DOHH2 (cell line): ENCODE data around the gene FBXO7.

ENCODE experiments used
- H3F3A ChIP-seq: fragments of 200-600 bp; sonication (generic), shearing (Covaris generic); 2 replicates; pipeline ENCODE4 v1.6.0; 2016; ENCODE audit warnings: antibody characterized with exemption, mild to moderate bottlenecking; ENCODE audit not compliant: control insufficient read depth, insufficient read depth
- H3K27ac ChIP-seq: fragments of 200-600 bp; sonication (generic); 2 replicates; pipeline ENCODE4 v1.5.1; 2014; ENCODE audit warnings: low read depth, mild to moderate bottlenecking, low read length, moderate library complexity
- H3K27me3 ChIP-seq: fragments of 200-600 bp; sonication (generic); 2 replicates; pipeline ENCODE4 v1.6.1; 2014; ENCODE audit warnings: mild to moderate bottlenecking, low read length, mixed read lengths; ENCODE audit not compliant: control insufficient read depth
- H3K36me3 ChIP-seq: fragments of 200-600 bp; sonication (generic); 2 replicates; pipeline ENCODE4 v1.6.1; 2014; ENCODE audit warnings: mild to moderate bottlenecking, low read length, moderate library complexity, mixed read lengths; ENCODE audit not compliant: control insufficient read depth
- H3K4me1 ChIP-seq: fragments of 200-600 bp; sonication (generic); 2 replicates; pipeline ENCODE4 v1.6.1; 2014; ENCODE audit warnings: mild to moderate bottlenecking, low read length, mixed read lengths; ENCODE audit not compliant: control insufficient read depth
- H3K4me2 ChIP-seq: fragments of 200-600 bp; sonication (generic); 2 replicates; pipeline ENCODE4 v1.6.0; 2014; ENCODE audit warnings: mild to moderate bottlenecking, low read length, moderate library complexity
- H3K4me3 ChIP-seq: fragments of 200-600 bp; sonication (generic); 2 replicates; pipeline ENCODE4 v1.5.1; 2014; ENCODE audit warnings: mild to moderate bottlenecking, low read length, mixed read lengths
- H3K79me2 ChIP-seq: fragments of 200-600 bp; sonication (generic); 2 replicates; pipeline ENCODE4 v1.6.1; 2014; ENCODE audit warnings: mild to moderate bottlenecking, low read length, mixed read lengths; ENCODE audit not compliant: control insufficient read depth
- H3K9me2 ChIP-seq: fragments of 200-600 bp; sonication (generic); replicated peaks from 2 replicates; pipeline ENCODE4 v1.6.1; 2014; ENCODE audit warnings: mild to moderate bottlenecking, low read length, mixed read lengths; ENCODE audit not compliant: control insufficient read depth
- H3K9me3 ChIP-seq: fragments of 200-600 bp; sonication (generic); 2 replicates; pipeline ENCODE4 v1.6.1; 2014; ENCODE audit warnings: antibody characterized with exemption, low read length, mixed read lengths; ENCODE audit not compliant: control insufficient read depth, insufficient read depth
- H4K20me1 ChIP-seq: fragments of 200-600 bp; sonication (generic); 2 replicates; pipeline ENCODE4 v1.6.0; 2014; ENCODE audit warnings: low read depth, mild to moderate bottlenecking, antibody characterized with exemption, low read length, moderate library complexity; ENCODE audit not compliant: control insufficient read depth, insufficient read depth
- EZH2phosphoT487 ChIP-seq: fragments of 200-600 bp; sonication (generic); IDR thresholded peaks from 2 replicates; pipeline ENCODE4 v1.6.1; 2017; ENCODE audit warnings: borderline replicate concordance, mild to moderate bottlenecking, antibody characterized with exemption, low read length, moderate library complexity, mixed read lengths
- TF ChIP-seq, protein P1 (sequence below): fragments of 200-600 bp; sonication (generic); IDR thresholded peaks from one replicate; pipeline ENCODE4 v1.5.1; 2014; ENCODE audit warnings: antibody characterized with exemption, mild to moderate bottlenecking, low read depth, low read length; ENCODE audit not compliant: poor library complexity, severe bottlenecking

FBXO7 gene

DNA sequence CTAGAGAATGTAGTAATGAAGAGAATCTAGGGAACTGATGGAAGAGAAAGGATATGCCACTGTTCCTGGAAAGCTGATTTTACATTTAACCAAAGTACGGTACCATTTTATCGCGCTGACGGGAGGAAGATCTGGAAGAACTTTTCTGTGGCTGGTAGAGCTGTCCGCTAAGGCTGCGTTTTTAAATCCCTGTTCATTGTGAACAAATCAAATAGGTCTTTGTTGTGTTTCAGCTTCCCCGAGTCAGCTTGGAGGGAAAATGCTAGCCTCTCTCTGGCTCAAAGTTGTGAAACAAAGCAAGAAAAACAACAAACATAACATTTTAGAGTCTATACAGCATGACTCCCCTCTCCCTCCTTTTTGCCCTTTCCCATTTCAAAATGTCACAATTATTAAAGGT, 34.4 kb downstream of the FBXO7 start:
- H3K27ac ChIP-seq, result no peak overlapping the region
- TF ChIP-seq, protein P1, sequence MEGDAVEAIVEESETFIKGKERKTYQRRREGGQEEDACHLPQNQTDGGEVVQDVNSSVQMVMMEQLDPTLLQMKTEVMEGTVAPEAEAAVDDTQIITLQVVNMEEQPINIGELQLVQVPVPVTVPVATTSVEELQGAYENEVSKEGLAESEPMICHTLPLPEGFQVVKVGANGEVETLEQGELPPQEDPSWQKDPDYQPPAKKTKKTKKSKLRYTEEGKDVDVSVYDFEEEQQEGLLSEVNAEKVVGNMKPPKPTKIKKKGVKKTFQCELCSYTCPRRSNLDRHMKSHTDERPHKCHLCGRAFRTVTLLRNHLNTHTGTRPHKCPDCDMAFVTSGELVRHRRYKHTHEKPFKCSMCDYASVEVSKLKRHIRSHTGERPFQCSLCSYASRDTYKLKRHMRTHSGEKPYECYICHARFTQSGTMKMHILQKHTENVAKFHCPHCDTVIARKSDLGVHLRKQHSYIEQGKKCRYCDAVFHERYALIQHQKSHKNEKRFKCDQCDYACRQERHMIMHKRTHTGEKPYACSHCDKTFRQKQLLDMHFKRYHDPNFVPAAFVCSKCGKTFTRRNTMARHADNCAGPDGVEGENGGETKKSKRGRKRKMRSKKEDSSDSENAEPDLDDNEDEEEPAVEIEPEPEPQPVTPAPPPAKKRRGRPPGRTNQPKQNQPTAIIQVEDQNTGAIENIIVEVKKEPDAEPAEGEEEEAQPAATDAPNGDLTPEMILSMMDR, result no peak
- TF ChIP-seq EZH2phosphoT487, result no peak
- H3K4me1 ChIP-seq, result no peaks in the 10 kb centered on the region
- H3K9me2 ChIP-seq, result no peaks in the 10 kb centered on the region; the same call in 1 of the 2 replicates
- no peaks in the 10 kb centered on the region for H4K20me1 ChIP-seq
- no peak overlapping the region for H3K4me3 ChIP-seq
- H3K9me3 ChIP-seq, result no peaks in the 10 kb centered on the region
- H3K79me2 ChIP-seq, result no peaks in the 10 kb centered on the region
- no peaks in the 10 kb centered on the region for H3F3A ChIP-seq
- H3K36me3 ChIP-seq, result no peaks in the 10 kb centered on the region
- H3K27me3 ChIP-seq, result no peaks in the 10 kb centered on the region; the same call in 1 of the 2 replicates
- H3K4me2 ChIP-seq, result no peak overlapping the region

- Histone ChIP-seq H3K27ac (no peak overlapping the region), H3F3A (no peaks in the 10 kb centered on the region), H3K27me3 (no peaks in the 10 kb centered on the region; the same call in 1 of the 2 replicates), H4K20me1 (no peaks in the 10 kb centered on the region), H3K4me1 (no peaks in the 10 kb centered on the region), H3K9me3 (no peaks in the 10 kb centered on the region), H3K9me2 (no peaks in the 10 kb centered on the region; the same call in 1 of the 2 replicates), H3K79me2 (no peaks in the 10 kb centered on the region), H3K4me2 (no peak overlapping the region), H3K4me3 (no peak overlapping the region), H3K36me3 (no peaks in the 10 kb centered on the region)
- TF ChIP-seq, protein P1, result no peak
- no peak for TF ChIP-seq EZH2phosphoT487
These were observed 36.7 kb downstream of the FBXO7 start for GRCh38 chr22:32511274-32511673.

- TF ChIP-seq, protein P1, result no peak
- Histone ChIP-seq H3K4me2 (no peak overlapping the region), H3K4me3 (no peak overlapping the region), H3K9me2 (no peaks in the 10 kb centered on the region; the same call in 1 of the 2 replicates), H3K79me2 (no peaks in the 10 kb centered on the region), H3K27ac (no peak overlapping the region), H3K36me3 (no peaks in the 10 kb centered on the region), H3K4me1 (no peaks in the 10 kb centered on the region), H3K9me3 (no peaks in the 10 kb centered on the region), H4K20me1 (no peaks in the 10 kb centered on the region), H3K27me3 (no peaks in the 10 kb centered on the region; the same call in 1 of the 2 replicates), H3F3A (no peaks in the 10 kb centered on the region)
These were observed 37.2 kb downstream of the FBXO7 start for GRCh38 chr22:32511776-32512175.
